Measurements from ENCODE around the gene BAZ2A.
"Not testable (repeated sequence)": the region's sequence is repeated elsewhere in the genome, so short reads cannot be mapped to it uniquely, and the experiment has no call there.

Gene BAZ2A

DNA sequence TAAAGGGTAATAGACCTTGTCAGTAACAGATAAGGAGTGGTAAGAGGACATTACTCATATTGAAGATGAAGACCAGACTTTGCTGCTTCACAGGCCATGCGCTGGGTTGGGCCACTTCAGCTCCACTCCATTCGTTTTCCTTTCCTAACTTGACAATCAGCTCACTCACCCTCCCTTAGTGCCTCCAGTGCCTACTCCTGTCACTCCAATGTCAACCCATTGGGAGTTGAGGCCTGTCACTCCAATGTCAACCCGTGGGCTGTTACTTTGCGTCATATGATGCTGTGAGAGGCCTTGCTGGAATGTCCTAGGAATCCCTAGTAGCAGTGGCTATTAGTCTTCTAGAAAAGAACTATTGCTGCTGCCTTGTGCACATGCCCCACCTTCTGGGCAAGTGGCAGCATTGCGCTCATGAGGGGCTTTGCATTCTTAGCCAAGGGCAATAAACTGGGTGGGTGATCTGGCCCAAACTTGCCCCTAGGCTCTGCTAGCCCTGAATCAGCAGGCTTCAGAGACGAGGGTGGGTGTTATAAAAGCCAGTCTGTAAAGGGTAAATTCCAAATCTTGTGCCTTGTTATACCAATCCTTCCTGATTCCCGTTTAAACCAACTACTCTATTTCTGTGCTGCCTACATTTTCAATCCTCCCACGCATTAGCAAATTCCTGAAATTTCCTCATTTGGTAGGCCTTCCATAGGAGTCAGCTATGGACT lies 36.1 kb downstream of the BAZ2A start:
- DNase-seq: peak; percentile 50

GRCh38 chr12:56591961-56592360 lies 38.2 kb downstream of the BAZ2A start:
- no peak for DNase-seq

- no peak for DNase-seq
These were observed 39.0 kb downstream of the BAZ2A start for GRCh38 chr12:56591126-56591525.

DNA sequence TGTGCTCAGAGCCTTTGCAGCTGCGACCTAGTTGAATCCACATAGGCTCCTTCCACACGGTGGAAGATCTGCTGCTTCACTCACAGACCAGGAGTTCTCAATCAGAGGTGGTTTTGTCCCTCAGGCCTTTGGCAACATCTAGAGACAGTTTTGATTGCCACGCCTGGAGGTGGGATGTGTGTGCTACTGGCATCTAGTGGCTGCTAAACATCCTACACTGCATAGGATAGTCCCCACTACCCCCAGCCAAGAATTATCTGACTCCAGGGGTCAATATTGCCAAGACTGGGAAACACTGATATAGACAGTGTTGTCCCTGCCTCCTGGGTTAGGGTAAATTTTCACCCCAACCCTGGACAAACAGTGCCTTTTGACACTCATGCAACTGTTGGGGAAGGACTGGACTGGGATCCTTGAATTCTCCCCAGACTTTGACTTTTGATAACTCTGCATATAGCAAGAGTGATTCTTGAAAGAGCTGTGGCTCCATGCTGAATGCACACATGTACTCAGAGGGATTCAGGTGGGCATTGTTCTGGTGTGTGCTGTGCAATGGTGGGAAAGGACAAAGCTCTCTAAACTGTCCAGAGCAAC lies 39.8 kb downstream of the BAZ2A start:
- no peak for DNase-seq

DNA sequence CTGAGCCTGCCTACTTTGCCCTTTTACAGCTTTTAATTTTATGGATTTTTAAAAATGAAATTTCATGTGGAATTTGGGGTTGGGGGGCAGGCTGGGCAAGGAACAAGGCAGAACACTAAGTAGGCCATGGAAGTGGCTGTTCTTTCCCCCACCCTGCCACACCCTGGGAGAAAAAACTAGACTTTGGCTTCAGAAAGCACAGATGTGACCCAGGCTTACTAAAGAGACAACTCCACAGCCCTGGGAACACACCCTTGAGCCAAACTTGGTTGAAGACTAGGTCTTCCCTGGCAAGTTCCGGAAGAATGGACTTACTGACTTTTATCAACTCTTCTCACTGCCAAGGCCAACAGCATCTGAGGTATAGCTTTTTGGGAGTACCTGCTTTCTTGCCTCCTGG lies 40.3 kb downstream of the BAZ2A start:
- no peak for DNase-seq

GRCh38 chr12:56585098-56585497 lies 45.0 kb downstream of the BAZ2A start:
- no peak for DNase-seq

GRCh38 chr12:56581418-56582145 lies 48.5 kb downstream of the BAZ2A start:
- DNase-seq: peak; percentile 9

DNA sequence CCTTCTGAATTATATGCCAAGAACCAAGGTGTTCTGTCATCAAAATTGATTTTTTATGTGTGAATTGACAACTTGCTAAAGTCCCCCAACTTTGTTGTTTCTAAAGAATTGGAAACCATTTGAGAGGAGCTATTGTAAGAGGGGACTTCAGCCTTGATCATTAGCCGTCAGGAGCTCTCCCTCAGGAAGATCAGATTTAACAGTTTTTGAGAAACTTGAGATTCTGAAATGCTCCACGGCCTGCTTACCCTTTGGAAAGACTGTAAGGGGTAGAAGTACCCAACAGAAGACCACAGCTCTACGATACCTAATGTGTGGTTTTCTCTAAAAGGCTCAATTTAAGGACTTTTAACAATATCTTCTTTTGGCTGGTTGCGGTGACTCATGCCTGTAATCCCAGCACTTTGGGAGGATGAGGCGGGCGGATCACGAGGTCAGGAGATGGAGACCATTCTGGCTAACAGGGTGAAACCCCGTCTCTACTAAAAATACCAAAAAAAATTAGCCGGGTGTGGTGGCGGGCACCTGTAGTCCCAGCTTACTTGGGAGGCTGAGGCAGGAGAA lies 51.1 kb downstream of the BAZ2A start:
- no peak for DNase-seq

DNA sequence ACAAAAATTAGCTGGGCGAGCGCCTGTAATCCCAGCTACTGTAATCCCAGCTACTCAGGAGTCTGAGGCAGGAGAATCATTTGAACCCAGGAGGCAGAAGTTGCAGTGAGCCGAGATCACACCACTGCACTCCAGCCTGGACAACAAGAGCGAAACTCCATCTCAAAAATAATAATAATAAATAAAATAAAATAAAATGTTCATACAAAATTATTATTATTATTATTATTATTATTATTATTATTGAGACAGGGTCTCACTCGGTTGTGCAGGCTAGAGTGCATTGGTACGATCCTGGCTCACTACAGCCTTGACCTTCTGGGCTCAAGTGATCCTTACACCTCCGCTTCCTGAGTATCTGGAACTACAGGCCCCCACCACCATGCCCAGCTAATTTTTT lies 52.9 kb downstream of the BAZ2A start:
- not testable (repeated sequence) for DNase-seq

DNA sequence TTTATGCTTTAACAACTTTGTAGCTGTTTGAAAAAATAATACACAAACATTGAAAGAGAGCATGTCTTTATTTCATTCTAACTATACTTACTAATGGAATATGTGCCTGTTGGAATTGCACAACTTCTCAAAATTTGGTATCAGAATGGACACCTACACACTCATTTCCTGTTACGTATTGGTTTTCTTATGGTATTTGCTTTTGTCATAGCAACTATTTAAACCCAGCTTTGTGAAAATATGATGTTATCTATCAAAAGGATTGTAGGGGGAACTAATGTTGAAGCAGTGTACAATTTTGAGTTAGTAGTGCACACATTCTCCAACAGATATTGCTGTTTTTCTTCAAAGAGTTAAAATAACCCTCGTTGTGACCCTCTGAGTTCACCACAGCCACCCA lies 55.9 kb downstream of the BAZ2A start:
- DNase-seq: no peak

GRCh38 chr12:56572288-56572687 lies 57.8 kb downstream of the BAZ2A start:
- no peak for DNase-seq

DNA sequence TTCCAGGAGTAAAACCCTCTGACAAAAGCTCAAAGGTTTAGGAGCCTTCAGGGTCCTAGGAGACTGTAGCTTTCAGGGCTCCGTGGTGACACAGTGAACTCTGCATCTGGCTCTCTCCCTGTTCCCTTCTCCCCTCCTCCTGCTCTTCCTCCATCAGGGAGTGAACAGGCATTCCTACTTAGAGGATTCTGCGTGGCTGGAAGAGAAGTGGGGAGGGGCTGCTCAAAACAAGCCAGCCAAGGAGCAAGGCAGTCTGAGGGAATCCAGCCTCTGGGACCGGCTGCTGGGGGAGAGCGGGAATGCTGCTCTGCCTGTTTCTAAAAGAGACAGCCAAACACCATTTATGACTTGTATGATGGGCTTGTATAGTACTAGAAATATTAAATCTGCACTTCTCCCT lies 59.0 kb downstream of the BAZ2A start:
- no peak for DNase-seq

DNA sequence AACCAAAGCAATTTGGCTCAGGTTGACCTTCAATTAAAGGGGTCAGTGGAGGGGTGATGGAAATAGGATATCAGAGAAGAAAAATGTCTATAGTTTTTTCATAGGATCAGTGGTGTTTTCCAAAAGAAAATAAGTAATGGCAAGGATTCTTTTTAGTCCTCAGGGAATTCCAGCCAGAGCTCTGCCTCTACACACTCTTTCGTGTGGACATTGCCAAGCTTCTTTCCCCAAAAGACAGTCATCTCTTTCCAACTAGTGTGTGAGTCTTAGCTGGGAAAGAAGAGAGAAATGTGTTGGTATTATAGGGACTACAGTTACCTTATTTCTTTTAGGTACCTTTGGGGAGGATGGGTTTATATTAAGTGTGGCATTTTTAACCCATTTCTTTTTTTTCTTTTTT lies 62.0 kb downstream of the BAZ2A start:
- no peak for DNase-seq

DNA sequence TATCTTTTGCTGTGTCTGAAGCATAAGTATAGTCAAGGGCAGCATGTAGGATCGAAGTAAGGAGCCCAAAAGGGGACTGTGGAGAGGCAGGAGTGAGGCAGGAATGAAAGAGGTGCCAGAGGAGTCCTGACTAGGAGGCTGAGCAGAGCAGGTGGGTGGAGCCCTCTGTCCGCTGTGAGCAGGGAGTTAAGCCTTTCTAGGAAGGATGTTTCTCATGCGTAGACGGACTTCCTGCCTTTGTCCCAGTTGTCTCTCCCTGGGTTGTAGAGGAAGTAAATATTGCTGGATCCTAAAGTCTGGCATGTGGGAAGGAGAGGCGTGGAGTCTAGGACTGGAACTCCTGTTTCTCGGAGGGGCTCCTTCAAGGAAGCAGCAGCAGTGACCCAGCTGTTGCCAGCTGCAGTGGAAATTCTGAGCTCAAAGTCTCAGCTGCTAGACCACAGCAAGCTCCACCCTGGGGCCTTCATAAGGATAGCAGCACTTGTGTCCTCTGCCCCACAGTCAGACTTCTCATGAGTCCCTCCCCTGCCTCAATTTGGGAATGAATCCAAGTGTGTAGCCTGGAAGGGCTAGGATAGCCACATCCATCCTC lies 64.5 kb downstream of the BAZ2A start:
- DNase-seq: no peak

DNA sequence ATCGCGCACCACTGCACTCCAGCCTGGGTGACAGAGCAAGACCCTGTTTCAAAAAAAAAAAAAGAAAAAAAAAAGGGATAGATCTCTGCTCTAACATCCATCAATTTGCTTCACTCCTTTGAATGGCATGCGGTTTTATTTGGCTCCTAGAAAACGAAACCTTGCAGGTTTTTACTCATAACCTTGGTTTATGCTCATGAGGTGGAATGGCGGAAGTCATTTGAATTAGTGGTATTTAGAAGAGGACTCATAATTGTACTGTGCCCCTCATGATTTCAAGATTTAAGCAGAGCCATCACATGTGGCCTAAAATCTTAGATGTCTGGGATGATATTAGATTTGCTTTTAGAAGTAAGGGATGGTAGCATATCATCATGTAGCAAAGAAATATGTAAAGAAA lies 79.1 kb downstream of the BAZ2A start:
- DNase-seq: no peak

GRCh38 chr12:56546680-56547079 lies 83.4 kb downstream of the BAZ2A start:
- DNase-seq: no peak

All from central memory CD4-positive, alpha-beta T cell (primary cell).